ENCODE results near the gene DYNC1I2. TPM values are rescaled to one million over a fixed set of nuclear protein-coding genes. Genes with fewer than 3 reads are reported as not detected.

The DYNC1I2 gene
- total and polyA plus RNA-seq, 2 of the 4 experiments (the other 2 are of a cell fraction): 110 to 114 TPM

DNA sequence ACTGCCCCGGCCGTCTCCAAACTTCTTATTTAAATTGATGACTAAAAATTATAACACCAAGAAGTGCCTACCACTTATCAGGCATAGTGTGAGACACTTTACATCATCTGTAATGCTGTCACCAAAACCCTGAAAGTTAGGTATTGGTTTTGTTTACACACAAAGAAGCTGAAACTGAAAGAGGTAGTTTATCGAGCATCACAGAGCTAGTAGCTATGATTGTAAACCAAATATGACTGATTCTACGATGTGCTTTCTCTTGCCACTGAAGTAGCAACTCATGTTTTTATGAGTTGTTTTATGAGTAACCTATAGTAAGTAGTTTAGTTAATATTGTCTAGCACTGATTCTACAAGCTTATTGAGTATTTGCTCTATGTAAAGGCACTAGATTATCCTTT lies 31.5 kb downstream of the DYNC1I2 start:
- no peak overlapping the region for H4K8ac ChIP-seq (ENCODE audit: low read depth in 2 of 2, low read length in 2 of 2)
- H2BK15ac ChIP-seq (ENCODE audit: low read depth, low read length): no peak overlapping the region
- H2BK5ac ChIP-seq (ENCODE audit: low read depth, low read length, poor library complexity, severe bottlenecking): no peak overlapping the region
- H3K9me1 ChIP-seq (ENCODE audit: insufficient read depth, low read length): 0 out of 2 replicates have a peak, but pooled peaks cover 2% of the 10 kb centered on the region
- TF ChIP-seq MAFK (IDR thresholded peaks at IDR 0.05; ENCODE audit: low read depth, low read length) (no peak), MXI1 (IDR thresholded peaks at IDR 0.05; ENCODE audit: borderline replicate concordance, low read depth, low read length) (no peak), BHLHE40 (IDR thresholded peaks at IDR 0.05; ENCODE audit: low read depth, low read length) (no peak), MAZ (IDR thresholded peaks at IDR 0.05; ENCODE audit: borderline replicate concordance, low read depth, low read length) (no peak), CEBPB (IDR thresholded peaks at IDR 0.05; ENCODE audit: low read depth, low read length) (no peak), CHD1 (IDR thresholded peaks at IDR 0.05; ENCODE audit: low read depth, low read length) (no peak), POLR2A (IDR thresholded peaks at IDR 0.05; ENCODE audit: low read depth, low read length) (no peak), RFX5 (IDR thresholded peaks at IDR 0.05; ENCODE audit: low read depth, low read length) (no peak), NFE2L2 (IDR thresholded peaks at IDR 0.05; ENCODE audit: low read depth, low read length) (no peak), FOS (IDR thresholded peaks at IDR 0.05; ENCODE audit: low read depth, low read length) (no peak), RCOR1 (IDR thresholded peaks at IDR 0.05; ENCODE audit: insufficient replicate concordance, low read length) (no peak)
- TF ChIP-seq, protein P1, sequence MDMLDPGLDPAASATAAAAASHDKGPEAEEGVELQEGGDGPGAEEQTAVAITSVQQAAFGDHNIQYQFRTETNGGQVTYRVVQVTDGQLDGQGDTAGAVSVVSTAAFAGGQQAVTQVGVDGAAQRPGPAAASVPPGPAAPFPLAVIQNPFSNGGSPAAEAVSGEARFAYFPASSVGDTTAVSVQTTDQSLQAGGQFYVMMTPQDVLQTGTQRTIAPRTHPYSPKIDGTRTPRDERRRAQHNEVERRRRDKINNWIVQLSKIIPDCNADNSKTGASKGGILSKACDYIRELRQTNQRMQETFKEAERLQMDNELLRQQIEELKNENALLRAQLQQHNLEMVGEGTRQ (IDR thresholded peaks at IDR 0.05; ENCODE audit: low read depth, low read length): no peak
- TF ChIP-seq, protein P2, sequence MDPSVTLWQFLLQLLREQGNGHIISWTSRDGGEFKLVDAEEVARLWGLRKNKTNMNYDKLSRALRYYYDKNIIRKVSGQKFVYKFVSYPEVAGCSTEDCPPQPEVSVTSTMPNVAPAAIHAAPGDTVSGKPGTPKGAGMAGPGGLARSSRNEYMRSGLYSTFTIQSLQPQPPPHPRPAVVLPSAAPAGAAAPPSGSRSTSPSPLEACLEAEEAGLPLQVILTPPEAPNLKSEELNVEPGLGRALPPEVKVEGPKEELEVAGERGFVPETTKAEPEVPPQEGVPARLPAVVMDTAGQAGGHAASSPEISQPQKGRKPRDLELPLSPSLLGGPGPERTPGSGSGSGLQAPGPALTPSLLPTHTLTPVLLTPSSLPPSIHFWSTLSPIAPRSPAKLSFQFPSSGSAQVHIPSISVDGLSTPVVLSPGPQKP (IDR thresholded peaks at IDR 0.05; ENCODE audit: borderline replicate concordance, low read depth, low read length): no peak
- no peak overlapping the region for H3K4me2 ChIP-seq (ENCODE audit: low read depth, low read length)
- 100% methylated on average over 2 of the region's 4 CpGs; no CpG with 5 or more reads in 1 of the 2 experiments for WGBS, 2 experiments (ENCODE audit: extremely low coverage in 2 of 2, insufficient read length in 1 of 2)
- H3K79me1 ChIP-seq (ENCODE audit: low read depth in 1 of 2, low read length in 2 of 2): peaks cover 14 to 23% of the 10 kb centered on the region in 2 experiments
- no peak overlapping the region for H2BK120ac ChIP-seq (ENCODE audit: low read depth, low read length)
- ATAC-seq (ENCODE audit: low read depth) (no peak), DNase-seq (no peak)
- no peak overlapping the region for H3K9ac ChIP-seq (ENCODE audit: low read depth, low read length)
- 0 out of 2 replicates have a peak, but pooled peaks cover 2% of the 10 kb centered on the region for H3K4me1 ChIP-seq (ENCODE audit: control insufficient read depth, insufficient read depth, low read length)
- H2AK5ac ChIP-seq (ENCODE audit: low read depth, low read length): no peak overlapping the region
- no TSS peak for BruUV-seq (replicated peaks)
- no peak overlapping the region for H3K27ac ChIP-seq (ENCODE audit: insufficient read depth, low read length)
- intact Hi-C loops (cut with micrococcal nuclease) (no loop called here), in situ Hi-C loops (cut with MboI; ENCODE audit: low sequenced_read_pairs) (loop anchor here (25.0 kb wide), 1 partner anchor 744 kb away; no protein-coding TSS in a partner anchor), dilution Hi-C loops (cut with HindIII; ENCODE audit: low sequenced_read_pairs, unreplicated experiment) (no loop called here)
- H4K91ac ChIP-seq (ENCODE audit: insufficient read depth, low read depth, low read length): no peak overlapping the region
- H2BK20ac ChIP-seq (ENCODE audit: low read depth, low read length): no peak overlapping the region
- H3K23ac ChIP-seq (ENCODE audit: low read depth, low read length): no peak overlapping the region
- no peak overlapping the region for H3K18ac ChIP-seq (ENCODE audit: low read depth, low read length)
- H3K36me3 ChIP-seq (ENCODE audit: control insufficient read depth, insufficient read depth, low read length): peaks cover 16% of the 10 kb centered on the region
- H3K27me3 ChIP-seq (ENCODE audit: control insufficient read depth, insufficient read depth, low read length): no peaks in the 10 kb centered on the region
- H3K4ac ChIP-seq (ENCODE audit: low read depth, low read length): no peak overlapping the region
- H3K56ac ChIP-seq (ENCODE audit: extremely low read depth, insufficient read depth, low read length): no peak overlapping the region
- no peak overlapping the region for H2AK9ac ChIP-seq (replicated peaks; ENCODE audit: low read depth, low read length, poor library complexity)
- no peak overlapping the region for H3K4me3 ChIP-seq (ENCODE audit: insufficient read depth, low read depth, low read length)
- H4K20me1 ChIP-seq (ENCODE audit: insufficient read depth, low read length): no peaks in the 10 kb centered on the region
- no peak overlapping the region for H2AFZ ChIP-seq (replicated peaks; ENCODE audit: low read length, poor library complexity)
- ChIA-PET POLR2A (ENCODE audit: unreplicated experiment) (no interaction called here), CTCF (no interaction called here)
- H3K14ac ChIP-seq (replicated peaks; ENCODE audit: low read depth, low read length): no peak overlapping the region
- no peak overlapping the region for H4K5ac ChIP-seq (ENCODE audit: low read depth, low read length)
- H3K9me3 ChIP-seq (ENCODE audit: control insufficient read depth, insufficient read depth, low read length): no peaks in the 10 kb centered on the region
